Measurements from ENCODE around the gene WDR91.

The WDR91 gene

GRCh38 chr7:135189221-135189662 is 22.1 kb downstream of the WDR91 start:
- no peak for TF ChIP-seq CTCF (conservative IDR thresholded peaks at IDR 0.05; ENCODE audit: control insufficient read depth, insufficient read depth, low read depth, low read length)
- DNase-seq (ENCODE audit: low read depth): peak; percentile 35
- no peak overlapping the region for H3K4me3 ChIP-seq (ENCODE audit: control insufficient read depth, low read depth, low read length)

GRCh38 chr7:135188298-135188984 is 22.9 kb downstream of the WDR91 start:
- TF ChIP-seq CTCF (conservative IDR thresholded peaks at IDR 0.05; ENCODE audit: control insufficient read depth, insufficient read depth, low read depth, low read length): no peak
- DNase-seq (ENCODE audit: low read depth): peak; percentile 64
- H3K4me3 ChIP-seq (ENCODE audit: control insufficient read depth, low read depth, low read length): no peak overlapping the region

GRCh38 chr7:135186841-135187253 is 24.5 kb downstream of the WDR91 start:
- TF ChIP-seq CTCF (conservative IDR thresholded peaks at IDR 0.05; ENCODE audit: control insufficient read depth, insufficient read depth, low read depth, low read length): no peak
- DNase-seq (ENCODE audit: low read depth): no peak

GRCh38 chr7:135186261-135186540 is 25.1 kb downstream of the WDR91 start:
- DNase-seq (ENCODE audit: low read depth): no peak
- no peak for TF ChIP-seq CTCF (conservative IDR thresholded peaks at IDR 0.05; ENCODE audit: control insufficient read depth, insufficient read depth, low read depth, low read length)

More at GRCh38 chr7:135186841-135187253, 24.5 kb downstream of the WDR91 start:
- no peak overlapping the region for H3K4me3 ChIP-seq (ENCODE audit: control insufficient read depth, low read depth, low read length)

GRCh38 chr7:135185471-135186260 is 25.7 kb downstream of the WDR91 start:
- no peak for TF ChIP-seq CTCF (conservative IDR thresholded peaks at IDR 0.05; ENCODE audit: control insufficient read depth, insufficient read depth, low read depth, low read length)
- no peak overlapping the region for H3K4me3 ChIP-seq (ENCODE audit: control insufficient read depth, low read depth, low read length)
- DNase-seq (ENCODE audit: low read depth): no peak

More at GRCh38 chr7:135186261-135186540, 25.1 kb downstream of the WDR91 start:
- no peak overlapping the region for H3K4me3 ChIP-seq (ENCODE audit: control insufficient read depth, low read depth, low read length)

GRCh38 chr7:135184254-135184841 is 27.0 kb downstream of the WDR91 start:
- no peak for TF ChIP-seq CTCF (conservative IDR thresholded peaks at IDR 0.05; ENCODE audit: control insufficient read depth, insufficient read depth, low read depth, low read length)
- H3K4me3 ChIP-seq (ENCODE audit: control insufficient read depth, low read depth, low read length): no peak overlapping the region
- DNase-seq (ENCODE audit: low read depth): no peak
